Measurements from ENCODE around the gene TRNAU1AP.
"Not testable (repeated sequence)": the region's sequence is repeated elsewhere in the genome, so short reads cannot be mapped to it uniquely, and the experiment has no call there.

Gene TRNAU1AP

DNA sequence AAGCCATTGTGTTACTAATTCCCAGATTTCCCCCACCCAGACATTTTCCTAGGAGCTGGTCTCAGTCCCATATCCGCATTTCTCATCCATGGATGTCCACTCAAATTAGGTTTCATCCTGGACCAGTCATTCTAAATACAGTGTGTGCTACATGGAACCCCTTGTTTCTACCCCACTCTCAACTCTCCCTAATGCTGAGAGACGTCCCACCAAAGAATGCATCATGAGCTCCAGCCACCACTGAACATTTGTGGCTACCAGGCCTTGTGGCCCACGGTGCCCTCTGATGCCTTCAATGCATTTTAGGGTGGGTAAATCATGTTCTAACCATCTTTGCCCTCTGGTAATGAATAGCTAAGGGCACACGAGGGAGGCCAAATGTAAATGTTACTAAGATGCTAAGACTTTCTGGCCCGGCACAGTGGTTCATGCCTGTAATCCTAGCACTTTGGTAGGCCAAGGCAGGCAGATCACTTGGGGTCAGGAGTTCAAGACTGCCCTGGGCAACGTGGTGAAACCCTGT, 25.9 kb downstream of the TRNAU1AP start:
- no peak for DNase-seq

DNA sequence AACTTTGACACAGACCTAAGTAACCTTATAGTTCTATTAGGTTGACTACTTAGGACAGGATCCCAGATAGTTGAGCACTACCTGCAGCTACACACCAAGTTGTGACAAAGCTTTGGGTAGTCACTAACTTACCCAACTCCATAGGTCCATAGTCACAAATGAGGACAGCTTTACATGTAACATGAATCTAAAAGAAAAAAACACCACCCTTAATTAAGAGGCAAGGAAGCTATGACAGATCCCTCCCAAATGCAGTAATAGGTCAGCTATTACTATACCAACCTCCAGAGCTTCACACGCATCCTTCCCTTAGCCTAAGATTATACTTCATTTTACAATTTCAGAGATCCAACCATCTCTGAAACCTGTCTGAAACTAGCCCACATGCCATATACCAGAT, 26.5 kb downstream of the TRNAU1AP start:
- DNase-seq = no peak

DNA sequence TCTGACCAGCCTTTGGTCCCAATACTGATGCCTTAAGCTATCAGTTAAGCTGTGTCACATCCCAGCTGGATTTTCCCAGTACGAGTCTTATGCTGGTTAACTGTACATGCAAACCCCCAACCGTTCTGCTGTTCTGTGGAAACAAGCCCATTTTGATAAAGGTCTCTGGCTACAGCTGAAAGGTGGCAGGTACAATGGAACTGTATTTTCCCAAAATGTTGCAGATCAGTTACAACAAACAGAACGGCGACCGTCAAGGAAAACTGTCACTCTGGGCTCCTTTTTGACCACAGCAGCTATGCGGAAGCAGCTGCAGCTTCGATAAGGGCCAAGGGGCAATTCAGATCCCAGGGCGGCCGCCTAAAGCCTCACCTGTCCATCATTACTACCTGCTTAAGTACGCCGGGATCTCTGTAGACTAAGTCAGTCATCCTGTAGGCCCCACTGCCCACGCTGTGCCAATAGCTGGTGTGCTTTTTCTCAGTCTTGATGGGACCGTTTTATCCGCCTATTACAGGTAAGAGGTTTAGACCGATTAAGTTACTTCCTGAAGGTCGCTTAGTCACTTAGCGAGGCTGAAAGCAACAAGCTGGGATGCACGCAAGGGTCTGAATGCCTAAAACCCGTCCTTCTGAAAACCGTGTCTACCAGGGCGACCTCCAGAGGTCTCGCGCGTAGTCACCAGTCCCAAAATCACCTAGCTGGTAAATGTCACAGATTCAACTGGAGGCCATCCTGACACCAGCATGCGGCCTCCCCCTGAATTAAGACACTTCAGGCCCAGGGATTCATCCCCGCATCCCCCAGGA, 28.0 kb downstream of the TRNAU1AP start:
- no peak for DNase-seq

DNA sequence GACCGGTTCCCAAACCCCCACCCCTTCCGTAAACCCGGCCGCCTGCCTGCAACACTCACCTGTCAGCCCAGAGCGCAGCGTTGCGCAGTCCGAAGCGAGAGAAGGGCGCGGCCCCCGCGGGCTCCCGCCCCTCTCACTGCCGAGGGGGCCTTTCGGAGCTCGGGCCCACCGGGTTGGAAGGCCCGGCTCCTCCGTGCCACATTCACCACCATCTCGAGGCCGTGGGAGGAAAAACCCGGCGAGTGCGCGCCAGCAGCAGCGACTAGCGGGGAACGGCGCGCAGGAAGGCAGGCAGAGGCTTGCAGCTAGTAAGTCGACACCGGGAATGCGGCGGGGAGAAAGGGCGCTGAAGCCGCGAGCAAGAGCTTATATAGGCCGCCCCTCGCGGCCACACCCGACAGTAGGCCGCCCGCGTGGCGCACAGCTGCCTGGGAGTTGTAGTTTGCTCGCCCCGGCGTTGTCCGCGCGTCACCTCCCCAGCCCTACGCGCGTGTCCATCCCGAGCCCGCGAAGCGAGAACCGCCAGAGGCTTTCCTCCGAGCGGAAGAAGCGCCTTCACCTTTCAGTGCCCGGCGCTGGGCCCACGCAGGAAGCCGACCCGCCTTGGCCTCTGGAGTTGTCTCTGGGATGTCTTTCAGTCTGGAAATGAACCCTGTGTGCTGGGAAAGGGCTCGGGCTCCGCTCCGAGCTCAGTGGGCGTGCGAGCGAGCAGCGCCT, 28.8 kb downstream of the TRNAU1AP start:
- DNase-seq = peak; percentile 84

DNA sequence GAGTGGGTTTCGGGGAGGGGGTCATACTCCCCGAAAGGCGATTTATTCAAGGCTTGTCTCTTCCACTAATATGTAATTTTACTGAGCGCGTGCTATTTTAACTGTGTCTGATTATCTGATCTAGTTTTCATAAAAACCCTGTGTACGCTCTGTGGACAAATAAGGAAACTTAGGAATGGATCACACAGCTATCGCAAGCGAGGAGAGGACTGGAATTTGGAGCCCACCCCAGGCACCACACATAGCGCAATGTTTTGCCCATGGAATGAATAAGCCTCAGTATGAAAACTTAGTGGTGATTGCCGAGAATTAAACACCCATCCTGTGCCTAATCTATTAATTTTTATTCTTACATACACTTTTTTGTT, 29.3 kb downstream of the TRNAU1AP start:
- no peak for DNase-seq

DNA sequence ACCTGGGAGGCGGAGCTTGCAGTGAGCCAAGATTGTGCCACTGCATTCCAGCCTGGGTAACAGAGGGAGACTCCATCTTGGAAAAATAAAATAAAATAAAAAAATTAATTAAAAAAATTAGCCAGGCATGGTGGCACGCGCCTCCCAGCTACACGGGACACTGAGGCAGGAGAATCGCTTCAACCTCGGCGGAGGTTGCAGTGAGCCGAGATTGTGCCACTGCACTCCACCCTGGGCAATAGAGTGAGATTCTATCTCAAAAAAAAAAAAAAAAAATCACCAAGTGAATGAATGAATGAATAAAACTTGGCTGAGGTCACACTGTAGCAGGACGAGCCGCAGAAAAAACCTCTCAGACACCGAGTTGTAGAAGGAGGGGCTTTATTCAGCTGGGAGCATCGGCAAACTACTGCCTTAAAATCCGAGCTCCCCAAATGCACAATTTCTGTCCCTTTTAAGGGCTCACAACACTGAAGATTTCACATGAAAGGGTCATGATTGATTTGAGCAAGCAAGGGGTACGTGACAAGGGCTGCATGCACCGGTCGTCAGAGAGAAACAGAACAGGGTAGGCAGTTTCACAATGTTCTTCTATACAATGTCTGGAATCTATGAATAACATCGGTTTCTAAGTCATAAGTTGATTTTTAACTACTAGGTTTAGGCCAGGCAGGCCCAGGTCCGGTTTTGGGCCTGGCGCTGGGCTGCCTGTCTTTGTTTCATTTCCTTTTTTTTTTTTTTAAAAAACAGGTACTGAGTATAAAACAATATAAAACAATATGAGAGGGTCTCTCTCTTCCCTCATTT, 33.9 kb downstream of the TRNAU1AP start:
- DNase-seq = not testable (repeated sequence)

DNA sequence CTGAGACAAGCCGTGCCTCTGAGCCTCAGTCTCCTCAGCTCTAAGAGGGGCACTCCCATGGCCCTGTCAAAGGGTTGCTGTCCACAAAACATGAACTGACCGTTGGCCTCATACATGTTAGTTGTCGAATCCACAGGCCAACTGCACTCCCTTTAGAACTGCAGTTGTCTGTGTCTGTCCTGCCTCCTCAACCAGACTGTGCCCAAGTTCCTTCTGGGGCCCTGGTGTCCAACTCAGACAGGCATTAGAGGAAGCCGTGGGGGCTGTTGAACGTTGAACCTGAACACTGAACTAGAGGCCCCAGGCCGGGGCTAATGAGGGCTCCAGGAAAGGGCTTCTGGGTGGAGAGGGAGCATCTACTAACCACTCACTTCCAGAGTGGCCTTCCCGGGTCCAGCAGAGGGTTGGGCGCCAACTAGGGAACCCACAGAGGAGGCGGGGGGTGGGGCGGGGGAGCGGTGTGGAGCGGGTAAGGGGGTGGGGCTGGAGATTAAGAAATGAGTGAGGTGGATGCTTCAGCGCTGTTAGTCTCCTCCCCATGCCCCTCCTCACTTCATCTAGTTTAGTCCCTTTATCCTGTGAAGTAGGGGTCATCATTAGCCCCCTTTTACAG, 38.9 kb downstream of the TRNAU1AP start, which contains the start of gene RAB42:
Gene RAB42 (plus strand): TSS at position 558 of the 613 bp plus-strand sequence. CDS start 247 bp downstream, outside the sequence.
- no peak for DNase-seq

DNA sequence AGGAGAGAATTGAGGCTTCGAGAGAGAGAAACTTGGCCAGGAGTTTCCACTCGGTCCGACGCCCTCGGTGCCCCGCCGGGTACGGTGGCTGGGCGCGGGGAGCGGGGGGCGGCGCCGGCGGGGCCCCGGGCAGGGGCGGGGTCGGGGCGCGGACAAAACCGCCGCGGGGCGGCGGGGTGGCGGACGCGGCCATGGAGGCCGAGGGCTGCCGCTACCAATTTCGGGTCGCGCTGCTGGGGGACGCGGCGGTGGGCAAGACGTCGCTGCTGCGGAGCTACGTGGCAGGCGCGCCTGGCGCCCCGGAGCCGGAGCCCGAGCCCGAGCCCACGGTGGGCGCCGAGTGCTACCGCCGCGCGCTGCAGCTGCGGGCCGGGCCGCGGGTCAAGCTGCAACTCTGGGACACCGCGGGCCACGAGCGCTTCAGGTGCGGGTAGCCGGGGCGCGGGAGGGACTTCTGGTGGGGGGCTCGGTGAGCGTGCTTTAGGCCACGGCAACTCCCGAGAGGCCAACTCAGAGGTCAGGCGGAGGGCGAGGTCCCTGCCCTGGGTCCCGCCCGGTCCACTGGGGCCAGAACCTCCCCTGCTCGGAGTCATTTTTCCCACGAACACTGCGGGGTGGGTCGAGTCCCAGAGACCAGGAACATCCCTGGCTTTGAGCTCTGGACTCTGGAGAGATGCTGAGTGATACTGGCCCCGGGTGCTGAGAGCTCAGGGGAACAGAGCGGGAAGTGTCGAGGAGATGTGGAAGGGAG, 39.6 kb downstream of the TRNAU1AP start:
- no peak for DNase-seq

DNA sequence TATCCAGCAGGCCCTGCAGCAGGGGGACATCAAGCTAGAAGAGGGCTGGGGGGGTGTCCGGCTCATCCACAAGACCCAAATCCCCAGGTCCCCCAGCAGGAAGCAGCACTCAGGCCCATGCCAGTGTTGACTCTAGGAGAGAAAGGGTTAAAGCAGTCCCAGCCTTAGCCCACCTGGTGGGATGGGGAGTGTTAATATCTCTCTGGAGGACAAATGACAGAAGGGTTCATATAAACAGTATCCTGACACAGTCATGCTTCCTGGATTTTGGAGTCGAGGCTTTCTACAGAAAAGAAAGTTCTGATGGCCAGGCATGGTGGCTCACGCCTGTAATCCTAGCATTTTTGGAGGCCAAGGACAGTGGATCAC, 41.1 kb downstream of the TRNAU1AP start:
- not testable (repeated sequence) for DNase-seq

DNA sequence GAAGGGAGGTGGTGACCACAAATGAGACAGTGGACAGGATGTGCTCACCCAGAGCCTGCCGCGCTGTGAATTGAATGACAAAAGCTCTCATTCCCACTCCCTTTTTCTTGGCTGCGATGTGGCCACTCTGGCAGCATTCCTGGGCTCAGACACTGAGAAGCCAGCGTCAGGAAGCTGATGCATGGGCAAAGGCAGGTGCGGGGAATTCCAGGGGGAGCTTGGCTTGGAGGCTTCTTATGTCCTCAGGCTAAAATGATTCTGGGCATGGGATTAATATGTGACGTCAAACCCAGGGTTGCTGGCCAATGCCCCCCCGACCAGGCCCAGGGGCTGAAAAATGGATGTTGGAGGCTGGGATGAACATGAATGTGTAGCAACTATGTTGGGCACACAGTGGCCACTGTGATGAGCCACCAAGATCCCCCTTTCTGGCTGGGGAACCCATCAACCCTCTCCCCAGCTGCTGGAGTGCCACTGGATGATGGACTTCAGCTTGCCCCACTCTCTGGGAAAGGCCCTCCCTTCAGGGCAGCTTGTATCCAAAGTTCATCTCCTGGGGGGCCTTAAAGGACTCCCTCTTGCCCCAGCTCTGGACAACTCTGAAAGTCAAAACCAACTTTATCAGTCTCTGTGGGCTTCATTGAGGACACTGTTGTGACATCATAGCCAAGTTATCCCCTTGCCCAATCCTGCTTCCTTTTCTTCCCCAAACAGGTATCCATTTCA, 42.0 kb downstream of the TRNAU1AP start:
- not testable (repeated sequence) for DNase-seq

DNA sequence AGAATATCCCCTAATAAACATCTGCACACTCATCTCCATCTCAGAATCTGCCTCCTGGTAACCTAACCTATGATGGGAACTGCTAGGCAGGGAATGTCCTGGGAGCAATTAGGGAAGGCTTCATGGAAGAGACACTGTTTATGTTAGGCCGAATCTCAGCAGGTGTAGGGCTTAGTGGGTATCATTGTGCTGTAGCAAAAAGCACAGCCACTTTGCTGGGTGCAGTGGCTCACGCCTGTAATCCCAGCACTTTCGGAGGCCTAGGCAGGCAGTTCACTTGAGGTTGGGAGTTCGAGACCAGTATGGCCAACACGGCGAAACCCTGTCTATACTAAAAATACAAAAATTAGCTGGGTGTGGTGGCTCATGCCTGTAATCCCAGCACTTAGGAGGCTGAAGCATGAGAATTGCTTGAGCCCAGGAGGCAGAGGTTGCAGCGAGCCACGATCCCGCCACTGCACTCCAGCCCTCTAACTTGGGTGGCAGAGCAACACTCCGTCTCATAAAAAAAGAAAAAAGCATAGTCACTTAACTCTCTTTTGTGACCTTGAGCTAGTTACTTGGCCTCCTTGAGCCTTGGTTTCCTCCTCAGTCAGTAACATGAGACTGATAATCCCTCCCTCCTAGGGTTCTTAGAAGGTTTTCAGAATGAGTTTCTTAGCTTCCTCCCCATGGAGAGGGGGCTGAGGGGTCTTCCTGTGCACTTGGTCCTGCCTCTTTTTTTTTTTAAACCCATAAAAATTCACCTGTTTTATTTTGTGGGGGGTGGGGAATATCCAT, 42.7 kb downstream of the TRNAU1AP start:
- DNase-seq = no peak

DNA sequence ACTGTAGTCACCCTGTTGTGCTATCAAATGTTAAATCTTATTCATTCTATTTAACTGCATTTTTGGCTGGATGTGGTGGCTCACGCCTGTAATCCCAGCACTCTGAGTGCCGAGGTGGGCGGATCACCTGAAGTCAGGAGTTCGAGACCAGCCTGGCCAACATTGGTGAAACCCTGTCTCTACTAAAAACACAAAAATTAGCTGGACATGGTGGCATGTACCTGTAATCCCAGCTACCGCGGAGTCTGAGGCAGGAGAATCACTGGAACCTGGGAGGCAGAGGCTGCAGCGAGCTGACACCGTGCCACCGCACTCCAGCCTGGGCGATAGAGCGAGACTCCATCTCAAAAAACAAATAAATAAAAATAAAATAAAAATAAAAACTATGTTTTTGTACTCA, 43.4 kb downstream of the TRNAU1AP start:
- DNase-seq = not testable (repeated sequence)

DNA sequence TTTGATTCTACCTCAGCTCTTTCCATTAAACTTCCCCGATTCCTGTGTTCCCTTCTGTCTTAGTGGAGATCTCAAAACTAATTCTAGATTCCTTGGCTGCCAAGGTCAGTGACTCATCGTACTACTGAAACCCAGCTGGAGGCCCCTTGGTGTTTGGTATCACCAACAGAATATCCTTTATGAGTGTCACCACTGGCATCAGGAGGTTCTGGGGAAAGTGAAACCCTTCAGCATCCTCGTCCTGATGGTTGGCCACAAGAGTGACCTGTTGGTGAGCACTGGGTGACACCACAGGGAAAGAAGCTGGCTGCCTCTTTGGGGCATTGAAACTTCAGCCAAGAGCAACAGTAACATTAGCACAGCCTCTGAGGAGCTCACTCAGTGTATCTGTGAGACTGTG, 48.8 kb downstream of the TRNAU1AP start:
- no peak for DNase-seq

DNA sequence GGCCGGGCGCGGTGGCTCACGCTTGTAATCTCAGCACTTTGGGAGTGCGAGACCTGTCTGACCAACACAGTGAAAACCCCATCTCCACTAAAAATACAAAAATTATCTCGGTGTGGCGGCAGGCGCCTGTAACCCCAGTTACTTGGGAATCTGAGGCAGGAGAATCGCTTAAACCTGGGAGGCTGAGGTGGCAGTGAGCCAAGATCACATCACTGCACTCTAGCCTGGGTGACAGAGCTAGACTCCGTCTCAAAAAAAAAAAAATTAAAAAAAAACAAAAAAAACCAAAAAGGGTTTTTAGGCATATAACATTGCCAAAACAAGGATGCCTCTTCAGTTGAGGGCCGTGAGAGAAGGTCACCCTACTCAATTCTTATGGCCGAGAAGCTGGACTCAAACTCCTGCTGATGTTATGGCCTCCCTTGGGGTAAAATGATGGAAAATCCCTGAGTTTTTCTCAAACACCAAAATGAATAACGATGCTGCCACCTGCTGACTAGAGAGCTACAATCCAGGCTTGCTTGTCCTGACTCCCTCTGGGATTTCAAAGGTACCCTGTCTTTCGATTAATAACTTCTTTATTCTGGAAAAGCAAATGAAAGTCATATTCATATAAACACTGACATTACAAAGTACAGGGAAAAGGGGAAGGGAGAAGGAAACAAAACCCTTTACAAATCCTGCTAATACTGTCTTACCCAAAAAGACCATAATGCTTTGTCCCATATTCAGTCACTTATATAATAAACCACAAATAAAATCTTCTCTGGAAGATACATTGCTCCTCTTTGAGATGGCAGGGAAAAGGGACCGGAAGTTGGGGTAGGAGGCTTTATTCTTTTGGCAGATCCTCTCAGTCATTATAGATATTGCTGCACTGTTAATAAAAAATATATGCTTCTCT, 49.9 kb downstream of the TRNAU1AP start:
- DNase-seq = peak; percentile 61

DNA sequence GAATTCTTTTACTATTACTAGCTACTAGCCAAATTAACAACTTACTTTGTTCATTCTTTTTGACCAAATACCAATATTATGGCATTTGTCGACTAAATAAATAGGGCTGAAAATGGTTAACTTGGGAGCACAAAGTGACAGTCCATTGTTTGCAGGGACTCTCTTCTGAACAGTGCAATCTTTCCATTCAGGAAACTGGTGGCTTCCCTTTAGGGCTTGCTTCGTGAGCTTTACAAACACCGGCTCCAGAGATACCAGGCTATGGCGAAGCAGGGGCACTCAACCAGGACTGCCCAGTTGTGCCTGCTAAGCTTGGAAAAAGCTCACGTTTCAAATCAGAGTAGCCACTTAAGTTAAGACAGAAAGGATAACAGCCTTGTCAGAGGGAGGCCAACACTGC, 51.5 kb downstream of the TRNAU1AP start:
- no peak for DNase-seq

DNA sequence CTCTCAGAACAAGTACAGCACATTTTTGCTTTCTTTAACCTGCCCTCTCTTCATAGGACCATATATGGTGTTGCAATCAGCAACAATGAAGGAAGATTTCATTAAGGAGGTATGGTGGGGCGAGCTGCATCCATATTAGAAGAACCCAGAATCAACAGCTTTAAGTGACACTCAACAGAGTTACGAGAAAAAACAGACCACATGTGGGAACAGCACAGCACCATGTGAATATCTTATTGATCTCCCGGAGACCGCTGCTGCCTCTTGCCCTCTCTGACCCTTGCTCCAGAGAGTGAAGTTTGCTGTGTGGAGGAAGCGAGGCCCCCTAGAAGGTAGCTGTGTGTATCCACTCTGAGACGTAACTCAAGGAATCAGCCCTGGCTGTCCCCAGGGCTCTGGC, 52.1 kb downstream of the TRNAU1AP start:
- no peak for DNase-seq

DNA sequence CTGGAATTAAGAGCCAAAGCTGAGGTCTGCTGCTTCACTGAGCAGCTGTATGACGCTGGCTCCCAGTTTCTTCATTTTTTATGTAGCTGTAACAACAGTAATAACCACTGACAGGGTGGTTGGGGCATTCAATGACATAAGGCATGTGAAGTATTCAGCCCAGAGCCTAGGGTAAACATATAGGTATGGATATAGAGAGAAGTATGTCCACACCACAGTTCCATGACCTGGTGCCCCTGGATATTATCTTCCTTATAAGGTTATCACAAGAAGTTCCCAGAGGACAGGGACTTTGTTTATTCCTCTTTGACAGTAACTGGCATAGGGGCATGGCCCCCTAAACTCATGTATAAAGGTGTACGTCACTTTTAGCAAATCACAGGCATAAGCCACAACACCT, 53.9 kb downstream of the TRNAU1AP start:
- DNase-seq = no peak

DNA sequence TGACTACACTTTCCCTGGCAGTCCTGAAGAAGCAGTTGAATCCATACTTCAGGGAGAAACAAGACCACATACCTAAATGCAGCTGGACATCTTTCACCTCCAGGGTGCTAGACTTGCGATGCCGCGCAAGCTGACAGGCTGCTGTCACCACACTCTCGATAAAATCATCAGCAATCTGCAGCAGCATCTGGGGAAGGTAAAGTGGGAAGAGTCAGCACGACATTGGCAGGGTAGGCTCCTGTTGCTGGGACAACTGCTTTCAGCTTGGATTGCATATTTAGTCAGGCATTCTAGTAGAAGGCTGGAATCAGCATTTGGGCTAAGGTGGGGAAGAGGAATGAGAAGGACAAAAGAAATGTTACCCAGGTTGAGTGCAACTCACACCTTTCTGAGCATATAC, 60.3 kb downstream of the TRNAU1AP start:
- no peak for DNase-seq

Measured in NCI-H1694 (cell line).